ENCODE results near the gene SLX9.
"Not testable (repeated sequence)": the region's sequence is repeated elsewhere in the genome, so short reads cannot be mapped to it uniquely, and the experiment has no call there.

Gene SLX9

DNA sequence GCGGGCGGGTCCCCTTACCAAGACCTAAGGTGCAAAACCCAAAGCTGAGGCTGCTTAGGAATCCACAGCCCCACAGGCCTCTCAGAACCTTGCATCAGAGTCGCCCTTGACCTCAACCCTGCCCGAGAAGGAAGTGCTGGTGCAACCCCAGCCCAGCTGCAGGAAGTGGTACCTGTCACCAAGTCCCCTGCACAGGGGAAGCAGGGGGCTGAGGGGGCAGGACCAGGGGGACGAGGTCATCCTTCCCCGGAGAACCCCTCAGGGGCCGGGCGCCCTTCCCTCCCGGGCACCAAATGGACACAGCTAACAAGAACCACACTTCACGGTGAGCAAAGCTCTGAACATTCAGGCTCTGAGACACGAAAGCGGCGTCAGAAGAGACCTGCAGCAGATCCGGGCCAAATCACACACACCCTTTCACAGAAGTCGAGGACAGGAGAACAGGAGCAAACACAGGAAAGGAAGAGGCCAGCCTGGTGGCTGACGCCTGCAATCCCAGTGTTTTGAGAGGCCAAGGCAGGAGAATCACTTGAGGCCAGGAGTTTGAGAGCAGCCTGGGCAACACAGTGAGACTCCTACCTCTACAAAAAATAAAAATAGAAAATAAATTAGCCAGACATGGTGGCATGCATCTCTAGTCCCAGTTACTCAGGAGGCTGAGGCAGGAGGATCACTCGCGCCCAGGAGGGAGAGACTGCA is 25.5 kb upstream of the SLX9 start:
- no peak for DNase-seq (ENCODE audit: low read depth in 2 of 2, low spot score in 1 of 2)

- DNase-seq (ENCODE audit: low read depth in 2 of 2, low spot score in 1 of 2), result no peak
Measured at GRCh38 chr21:44916965-44917364, 22.9 kb upstream of the SLX9 start.

- no peak for DNase-seq (ENCODE audit: low read depth in 2 of 2, low spot score in 1 of 2)
Measured at GRCh38 chr21:44917446-44918106, 22.3 kb upstream of the SLX9 start.

GRCh38 chr21:44918107-44918470 is 21.7 kb upstream of the SLX9 start:
- no peak for DNase-seq (ENCODE audit: low read depth in 2 of 2, low spot score in 1 of 2)

DNA sequence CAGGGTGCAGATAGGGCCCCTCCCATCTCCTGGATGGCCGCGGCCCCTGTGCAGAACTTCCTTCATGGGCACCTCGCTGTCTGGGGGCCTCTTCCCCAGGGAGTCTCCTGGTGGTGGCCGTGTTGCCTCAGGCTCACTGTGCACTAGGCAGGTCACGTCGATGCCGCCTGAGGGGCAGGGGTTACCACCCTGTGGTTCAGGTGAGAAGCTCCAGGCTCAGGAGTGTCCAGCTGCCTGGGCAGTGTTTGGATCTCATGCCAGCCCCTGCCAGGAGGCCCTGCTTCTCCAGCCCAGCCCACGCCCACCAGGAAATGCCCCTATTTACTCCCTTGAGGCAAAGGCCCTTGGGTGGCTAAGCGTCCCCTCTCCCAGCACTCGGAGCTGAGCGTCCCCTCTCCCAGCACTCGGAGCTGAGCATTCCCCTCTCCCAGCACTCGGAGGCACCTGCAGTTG is 21.2 kb upstream of the SLX9 start:
- no peak for DNase-seq (ENCODE audit: low read depth in 2 of 2, low spot score in 1 of 2)

DNA sequence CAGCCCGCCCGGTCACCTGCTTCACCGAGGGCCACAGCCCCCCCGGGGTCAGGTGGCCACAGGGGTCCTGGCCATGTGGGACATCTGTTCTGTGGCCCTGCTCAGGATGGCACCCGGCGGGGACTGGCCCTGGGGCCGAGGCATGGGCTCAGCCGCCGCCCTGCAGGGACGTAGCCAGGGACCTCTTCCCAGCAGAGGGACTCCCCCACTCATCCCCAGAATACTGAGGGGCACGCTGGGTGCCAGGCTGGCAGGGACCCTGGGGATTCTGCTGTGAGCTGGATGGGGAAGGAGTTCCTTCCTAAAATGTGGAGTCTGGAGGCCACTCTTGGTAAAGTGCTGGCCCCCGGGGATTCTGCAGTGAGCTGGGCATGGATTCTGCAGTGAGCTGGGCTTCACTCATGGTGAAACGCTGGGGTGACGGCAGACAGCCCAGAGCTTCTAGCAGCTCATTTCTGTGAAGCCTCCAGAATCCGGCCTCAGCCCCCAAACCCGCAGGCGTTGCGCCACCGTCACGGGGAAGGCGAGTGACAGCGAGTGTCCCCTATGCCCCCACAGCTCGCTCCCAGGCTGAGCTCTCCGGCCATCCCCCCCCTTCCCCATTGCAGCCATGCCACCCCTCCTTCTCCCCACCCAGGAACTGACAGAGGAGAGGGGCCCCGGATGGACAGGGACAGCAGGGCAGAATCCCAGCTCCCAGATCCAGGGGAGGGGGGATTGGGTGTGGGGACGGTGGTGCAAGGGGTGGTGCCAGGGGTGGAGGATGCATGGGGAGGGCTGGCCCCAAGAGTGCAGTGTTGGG is 20.5 kb upstream of the SLX9 start:
- DNase-seq (ENCODE audit: low read depth in 2 of 2, low spot score in 1 of 2), result no peak

DNA sequence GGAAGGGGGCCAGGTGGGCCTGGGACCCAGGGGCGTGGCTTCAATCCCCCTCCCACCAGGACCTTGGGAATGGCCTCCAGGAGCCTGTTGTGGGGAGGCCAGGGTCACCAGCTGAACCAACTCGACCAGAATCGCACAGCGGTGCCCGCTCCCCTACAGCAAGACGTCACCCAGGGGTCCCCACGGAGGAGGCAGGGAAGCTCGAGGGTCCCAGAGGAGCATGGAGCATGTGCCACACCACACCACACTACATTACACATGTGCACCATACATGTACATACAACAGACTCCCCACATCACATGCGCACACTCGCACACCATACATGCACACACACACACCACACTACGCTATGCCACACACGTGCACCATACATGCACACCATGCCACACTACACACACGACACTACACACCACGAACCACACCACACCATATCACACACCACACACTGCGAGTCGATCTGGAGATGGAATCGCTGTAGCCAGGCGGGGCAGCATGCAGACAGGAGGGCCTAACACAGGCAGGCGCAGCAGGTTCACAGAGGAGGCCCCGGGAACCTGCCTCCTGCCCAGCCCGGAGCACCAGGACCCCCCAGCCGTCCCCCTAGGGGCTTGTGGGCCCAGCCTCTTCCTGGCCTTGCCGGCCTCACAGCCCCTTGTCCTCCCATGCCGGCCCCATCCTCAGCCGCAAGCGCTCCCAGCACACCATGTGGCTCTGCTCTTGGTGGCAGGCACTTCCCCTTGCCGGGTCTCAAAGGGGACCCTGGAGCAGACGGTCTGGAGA is 19.7 kb upstream of the SLX9 start:
- DNase-seq (ENCODE audit: low read depth in 2 of 2, low spot score in 1 of 2), result no peak

DNA sequence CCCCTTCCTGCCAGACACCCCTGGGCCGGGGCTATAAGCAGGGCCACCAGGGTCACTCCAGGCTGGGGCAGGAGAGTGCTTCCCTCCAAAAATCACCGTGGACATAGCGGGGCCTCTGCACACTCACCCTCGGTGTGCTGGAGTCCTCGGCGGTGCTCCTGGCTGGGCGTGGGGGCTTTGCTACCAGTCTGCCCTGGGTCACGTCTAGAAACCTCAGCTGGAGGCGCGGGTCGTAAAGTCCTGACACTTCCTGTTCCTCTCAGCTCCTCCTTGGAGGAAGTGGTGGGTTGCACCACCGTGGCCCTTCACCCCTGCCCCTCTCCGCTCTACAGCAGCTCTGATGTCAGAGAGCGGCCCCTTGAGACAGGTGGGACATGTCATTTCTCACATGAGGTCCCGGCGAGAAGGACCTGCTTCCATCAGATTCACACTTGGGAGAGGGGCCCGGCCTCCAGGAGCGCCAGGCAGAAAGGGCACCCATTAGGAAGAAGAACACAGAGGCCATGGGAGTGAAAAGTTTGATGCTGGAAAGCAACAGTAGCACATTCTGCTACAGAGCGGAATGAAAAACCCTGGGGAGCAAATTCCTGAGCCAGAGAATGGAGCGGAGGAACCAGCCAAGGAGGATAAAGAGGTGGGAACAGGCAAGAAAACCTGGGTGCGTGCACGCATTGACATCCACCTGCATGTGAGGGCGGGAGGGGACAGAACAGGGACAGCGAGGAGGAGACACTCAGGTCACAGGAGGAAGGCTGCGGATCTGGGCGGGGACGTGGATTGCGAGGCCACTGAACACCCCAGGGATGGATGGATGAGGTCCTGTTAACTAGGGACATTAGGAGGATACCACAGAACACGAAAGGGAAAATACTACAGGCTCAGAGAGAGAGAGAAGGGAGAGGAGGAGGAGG is 18.9 kb upstream of the SLX9 start, which contains the start of gene ITGB2:
Gene ITGB2 (minus strand): TSS at position 206 of the 911 bp plus-strand sequence. CDS start 10,117 bp downstream, outside the sequence.
- DNase-seq (ENCODE audit: low read depth in 2 of 2, low spot score in 1 of 2), result no peak

DNA sequence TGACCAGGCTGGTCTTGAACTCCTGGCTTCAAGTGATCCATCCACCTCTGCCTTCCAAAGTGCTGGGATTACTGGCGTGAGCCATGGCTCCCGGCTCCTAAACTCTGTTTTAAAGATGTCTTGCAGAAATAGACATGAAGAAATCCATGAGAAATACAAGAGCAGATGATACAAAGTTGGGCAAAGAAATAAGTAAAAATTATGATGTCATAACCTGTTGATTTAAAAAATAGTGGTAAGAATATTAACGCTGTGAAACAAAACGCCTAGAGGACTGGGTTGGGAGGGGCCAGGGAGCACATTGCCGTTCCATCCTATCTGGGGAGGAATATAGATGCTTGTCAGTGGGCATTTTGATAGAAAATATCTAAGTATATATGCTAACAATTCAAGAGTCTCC is 17.9 kb upstream of the SLX9 start:
- no peak for DNase-seq (ENCODE audit: low read depth in 2 of 2, low spot score in 1 of 2)

GRCh38 chr21:44923480-44924084 is 16.2 kb upstream of the SLX9 start:
- DNase-seq (ENCODE audit: low read depth in 2 of 2, low spot score in 1 of 2), result no peak

DNA sequence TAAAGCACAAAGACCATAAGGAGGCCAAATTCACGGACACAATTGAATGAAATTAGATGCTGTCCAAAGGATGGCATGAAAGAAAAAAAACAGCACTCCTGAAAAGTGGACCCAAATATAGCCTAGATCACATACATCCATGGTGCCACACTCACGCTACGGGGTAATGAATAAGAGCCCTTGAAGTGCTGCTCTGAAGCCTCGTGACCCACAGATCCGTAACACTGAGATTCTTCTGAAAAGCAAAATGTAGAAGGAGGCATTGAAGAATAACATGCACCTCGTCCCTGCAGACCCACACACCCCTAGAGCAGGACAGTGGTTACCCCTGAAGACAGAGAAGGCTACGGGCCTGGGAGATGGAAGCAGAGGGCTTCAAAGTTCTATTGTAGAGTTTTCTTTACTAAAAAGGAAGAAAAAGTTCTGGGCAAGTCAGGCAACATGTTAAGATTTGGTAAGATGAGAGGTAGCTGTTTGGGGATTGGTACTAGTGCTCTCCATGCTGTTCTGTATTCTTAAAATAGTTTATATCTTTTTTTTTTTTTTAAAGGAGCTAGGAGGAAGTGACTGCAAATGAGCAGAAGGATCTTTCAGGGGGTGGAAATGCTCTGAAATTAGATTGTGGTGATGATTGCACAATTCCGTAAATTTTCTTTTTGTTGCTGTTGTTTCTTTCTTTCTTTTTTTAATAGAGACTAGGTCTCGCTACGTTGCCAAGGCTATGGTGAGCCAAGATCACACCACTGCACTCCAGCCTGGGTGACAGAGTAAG is 15.0 kb upstream of the SLX9 start:
- DNase-seq (ENCODE audit: low read depth in 2 of 2, low spot score in 1 of 2), result no peak

DNA sequence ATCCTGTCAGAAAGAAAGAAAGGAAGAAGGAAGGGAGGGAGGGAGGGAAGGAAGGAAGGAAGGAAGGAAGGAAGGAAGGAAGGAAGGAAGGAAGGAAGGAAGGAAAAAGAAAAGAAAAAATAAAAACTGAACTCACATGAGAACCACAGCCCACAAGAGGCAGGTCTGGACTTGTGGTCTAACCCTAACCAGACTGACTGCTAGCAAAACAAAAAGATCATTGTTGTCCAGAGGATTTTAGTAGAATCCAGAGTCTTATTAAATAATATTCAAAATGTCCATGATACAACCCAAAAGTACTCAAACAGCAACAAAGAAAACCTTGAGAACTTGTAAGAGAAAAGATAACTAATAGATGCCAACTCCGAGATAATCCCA is 14.5 kb upstream of the SLX9 start:
- DNase-seq (ENCODE audit: low read depth in 2 of 2, low spot score in 1 of 2), result no peak

- no peak for DNase-seq (ENCODE audit: low read depth in 2 of 2, low spot score in 1 of 2)
Measured at GRCh38 chr21:44926331-44927101, 13.3 kb upstream of the SLX9 start.

GRCh38 chr21:44927259-44927586 is 12.6 kb upstream of the SLX9 start:
- DNase-seq (ENCODE audit: low read depth in 2 of 2, low spot score in 1 of 2), result no peak

- DNase-seq (ENCODE audit: low read depth in 2 of 2, low spot score in 1 of 2), result peak; percentile 64 to 82
Measured at GRCh38 chr21:44927587-44928461, 12.0 kb upstream of the SLX9 start.

DNA sequence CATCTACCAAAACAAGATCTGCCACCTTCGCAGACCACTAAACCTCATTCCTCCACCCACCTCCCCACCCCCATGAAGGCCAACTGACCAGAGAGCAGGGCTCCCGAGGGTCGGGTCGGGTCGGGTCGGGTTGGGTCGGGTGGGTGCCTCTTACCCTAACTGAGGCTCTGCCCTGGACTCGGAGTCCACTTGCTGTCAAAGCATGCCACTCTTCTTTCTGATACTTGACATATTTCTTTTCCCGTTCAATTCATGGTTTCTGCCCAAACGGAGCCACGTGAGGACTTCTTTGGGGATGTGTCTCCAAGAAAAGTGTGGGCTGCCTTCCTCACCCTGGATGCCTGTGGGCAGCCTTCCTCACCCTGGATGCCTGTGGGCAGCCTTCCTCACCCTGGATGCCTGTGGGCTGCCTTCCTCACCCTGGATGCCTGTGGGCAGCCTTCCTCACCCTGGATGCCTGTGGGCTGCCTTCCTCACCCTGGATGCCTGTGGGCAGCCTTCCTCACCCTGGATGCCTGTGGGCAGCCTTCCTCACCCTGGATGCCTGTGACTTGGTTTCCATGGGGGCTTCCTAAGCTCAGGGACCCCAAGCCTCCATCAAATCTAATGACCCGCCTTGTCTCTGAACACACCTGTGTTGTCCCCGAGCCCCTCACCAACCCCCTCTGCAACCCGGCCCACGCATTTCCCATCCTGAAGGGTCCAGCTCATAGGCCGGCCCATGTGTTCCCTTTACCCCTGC is 11.2 kb upstream of the SLX9 start:
- DNase-seq (ENCODE audit: low read depth in 2 of 2, low spot score in 1 of 2), result not testable (repeated sequence)

All from stimulated activated CD8-positive, alpha-beta memory T cell treated with anti-CD3 and anti-CD28 coated beads, Interleukin-4, amount 100 ng/mL, for 1 hour (primary cell).